Gastrocnemius medialis (tissue), 4 donors: ENCODE measurements around the gene GCH1.

Source experiments
- POLR2A ChIP-seq, 2 donors: fragments of 450-650 bp; IDR thresholded peaks; one replicate each; pipeline ENCODE4 v1.6.1; 2017; ENCODE audit warnings: antibody characterized with exemption in 2 of 2, mild to moderate bottlenecking in 2 of 2, moderate library complexity in 2 of 2
- TF ChIP-seq, protein P1 (sequence below), 5 experiments: fragments of 450-650 bp in 3 of 5; fragments of 200-600 bp in 2 of 5; sonication (generic) in 2 of 5; IDR thresholded peaks in 4 of 5; conservative IDR thresholded peaks in 1 of 5; 1 replicate in 4 of 5; 2 replicates in 1 of 5; pipeline ENCODE4 v1.5.1; 2016 to 2019; ENCODE audit warnings: antibody characterized with exemption in 5 of 5, mild to moderate bottlenecking in 3 of 5, moderate library complexity in 3 of 5

DNA sequence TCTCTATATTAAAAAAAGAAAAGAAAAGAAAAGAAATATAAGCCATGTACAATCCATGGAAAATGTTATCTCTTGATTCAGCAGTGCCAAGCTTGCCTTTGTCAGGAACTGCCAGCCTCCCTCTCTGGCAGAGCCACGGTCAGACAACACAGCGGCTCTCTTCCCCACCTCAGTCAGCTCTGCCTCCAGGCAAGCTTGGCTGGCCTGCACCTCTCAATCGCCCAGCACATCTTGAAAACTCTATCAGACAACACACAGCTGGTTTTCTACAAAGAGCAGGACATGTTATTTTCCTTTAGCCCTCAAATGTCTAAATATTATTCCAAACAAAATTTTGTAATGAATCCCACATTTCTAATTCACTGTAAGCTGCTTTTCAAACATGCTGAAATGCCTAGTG lies 20.0 kb upstream of the GCH1 start:
- no peak for TF ChIP-seq POLR2A (IDR thresholded peaks at IDR 0.05)
- TF ChIP-seq, protein P1, sequence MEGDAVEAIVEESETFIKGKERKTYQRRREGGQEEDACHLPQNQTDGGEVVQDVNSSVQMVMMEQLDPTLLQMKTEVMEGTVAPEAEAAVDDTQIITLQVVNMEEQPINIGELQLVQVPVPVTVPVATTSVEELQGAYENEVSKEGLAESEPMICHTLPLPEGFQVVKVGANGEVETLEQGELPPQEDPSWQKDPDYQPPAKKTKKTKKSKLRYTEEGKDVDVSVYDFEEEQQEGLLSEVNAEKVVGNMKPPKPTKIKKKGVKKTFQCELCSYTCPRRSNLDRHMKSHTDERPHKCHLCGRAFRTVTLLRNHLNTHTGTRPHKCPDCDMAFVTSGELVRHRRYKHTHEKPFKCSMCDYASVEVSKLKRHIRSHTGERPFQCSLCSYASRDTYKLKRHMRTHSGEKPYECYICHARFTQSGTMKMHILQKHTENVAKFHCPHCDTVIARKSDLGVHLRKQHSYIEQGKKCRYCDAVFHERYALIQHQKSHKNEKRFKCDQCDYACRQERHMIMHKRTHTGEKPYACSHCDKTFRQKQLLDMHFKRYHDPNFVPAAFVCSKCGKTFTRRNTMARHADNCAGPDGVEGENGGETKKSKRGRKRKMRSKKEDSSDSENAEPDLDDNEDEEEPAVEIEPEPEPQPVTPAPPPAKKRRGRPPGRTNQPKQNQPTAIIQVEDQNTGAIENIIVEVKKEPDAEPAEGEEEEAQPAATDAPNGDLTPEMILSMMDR (IDR thresholded peaks at IDR 0.05 in 4 of 5, conservative IDR thresholded peaks at IDR 0.05 in 1 of 5), result no peak
